Measurements from ENCODE around the gene MYO1H. TPM values are rescaled to one million over a fixed set of nuclear protein-coding genes. Genes with fewer than 3 reads are reported as not detected.

MYO1H gene
- total and polyA plus RNA-seq, 2 of the 13 experiments (the other 11 are each of a cell fraction or from before 2014, with no cell fraction given) = not detected

GRCh38 chr12:109477185-109477962 is 129.7 kb downstream of the MYO1H start, which contains the start of the genes KCTD10 and UBE3B (continued):
- TF ChIP-seq IKZF4 (CRISPR knock-in tag; IDR thresholded peaks at IDR 0.05; ENCODE audit: borderline replicate concordance, low read depth, not compliant biosample characterization) = no peak
- no peak for TF ChIP-seq HMG20A (CRISPR knock-in tag; IDR thresholded peaks at IDR 0.05; ENCODE audit: borderline replicate concordance)
- peak; percentile 72 for TF ChIP-seq ZNF891 (CRISPR knock-in tag; IDR thresholded peaks at IDR 0.05)
- TF ChIP-seq ZNF180 (CRISPR knock-in tag; IDR thresholded peaks at IDR 0.05; ENCODE audit: borderline replicate concordance, low read depth) = no peak
- no peak for TF ChIP-seq ZNF652 (CRISPR knock-in tag; IDR thresholded peaks at IDR 0.05; ENCODE audit: borderline replicate concordance, low read depth)
- TF ChIP-seq KDM6A (CRISPR knock-in tag; IDR thresholded peaks at IDR 0.05; ENCODE audit: low read depth) = no peak
- no peak for TF ChIP-seq NPAS2 (CRISPR knock-in tag; IDR thresholded peaks at IDR 0.05; ENCODE audit: borderline replicate concordance)
- TF ChIP-seq NFIC (IDR thresholded peaks at IDR 0.05; ENCODE audit: low read length) = no peak; the same call in 1 of the 2 replicates
- TF ChIP-seq TBX3 (IDR thresholded peaks at IDR 0.05; ENCODE audit: borderline replicate concordance) = no peak; the same call in 1 of the 2 replicates
- 0 out of 2 replicates have a peak, but pooled peaks have one; percentile 23 for TF ChIP-seq JUN (CRISPR knock-in tag; IDR thresholded peaks at IDR 0.05)
- TF ChIP-seq SMAD9 (CRISPR knock-in tag; IDR thresholded peaks at IDR 0.05) = 0 out of 2 replicates have a peak, but pooled peaks have one; percentile 56
- peak; percentile 28; the same call in 1 of the 2 replicates for TF ChIP-seq ZNF3 (CRISPR knock-in tag; IDR thresholded peaks at IDR 0.05)
- peak; percentile 73 for TF ChIP-seq POLR2AphosphoS5 (IDR thresholded peaks at IDR 0.05; ENCODE audit: low read depth, low read length)
- no peak; the same call in 1 of the 2 replicates for TF ChIP-seq ZFAT (CRISPR knock-in tag; conservative IDR thresholded peaks at IDR 0.05)
- no peak; the same call in 1 of the 2 replicates for TF ChIP-seq PBX3 (CRISPR knock-in tag; IDR thresholded peaks at IDR 0.05; ENCODE audit: borderline replicate concordance)
- TF ChIP-seq ZNF558 (CRISPR knock-in tag; IDR thresholded peaks at IDR 0.05; ENCODE audit: borderline replicate concordance) = peak; percentile 68; the same call in 1 of the 2 replicates
- TF ChIP-seq FOXP1 (IDR thresholded peaks at IDR 0.05) = no peak
- no peak for TF ChIP-seq FOXP1 (CRISPR knock-in tag; IDR thresholded peaks at IDR 0.05)
- TF ChIP-seq SMAD1 (CRISPR knock-in tag; IDR thresholded peaks at IDR 0.05; ENCODE audit: borderline replicate concordance, low read depth) = no peak
- TF ChIP-seq MTF2 (CRISPR knock-in tag; IDR thresholded peaks at IDR 0.05; ENCODE audit: borderline replicate concordance) = no peak
- peak; percentile 73 for TF ChIP-seq HOXA5 (CRISPR knock-in tag; IDR thresholded peaks at IDR 0.05)
- TF ChIP-seq DR1 (CRISPR knock-in tag; IDR thresholded peaks at IDR 0.05) = peak; percentile 81
- peak; percentile 27; the same call in 1 of the 2 replicates for TF ChIP-seq PATZ1 (CRISPR knock-in tag; IDR thresholded peaks at IDR 0.05)
- TF ChIP-seq CREBL2 (CRISPR knock-in tag; IDR thresholded peaks at IDR 0.05; ENCODE audit: borderline replicate concordance) = 0 out of 2 replicates have a peak, but pooled peaks have one; percentile 39
- no peak for TF ChIP-seq ZFP62 (CRISPR knock-in tag; IDR thresholded peaks at IDR 0.05)
- no peak for TF ChIP-seq MAFG (CRISPR knock-in tag; IDR thresholded peaks at IDR 0.05)
- TF ChIP-seq RFXANK (CRISPR knock-in tag; IDR thresholded peaks at IDR 0.05) = peak; percentile 65; the same call in 1 of the 2 replicates
- peak; percentile 82 for TF ChIP-seq KMT2B (CRISPR knock-in tag; IDR thresholded peaks at IDR 0.05)

Data from HepG2 (cell line).